Heart right ventricle (tissue), 16 donors: Measurements from ENCODE around the gene RPLP2. TPM values are rescaled to one million over a fixed set of nuclear protein-coding genes. Genes with fewer than 3 reads are reported as not detected.

Experiments
- ATAC-seq, 8 donors: fragments of 200-7000 bp; cut with Tn5 transposase; one replicate each; pipeline ENCODE4 v1.9.1; 2020; ENCODE audit warnings: mild to moderate bottlenecking in 8 of 8, moderate library complexity in 8 of 8, moderate number of reproducible peaks in 1 of 8
- DNase-seq, 2 donors: peaks; one replicate each; pipeline ENCODE4 v3.0.0-alpha.2; 2020
- H3K27ac ChIP-seq, 10 donors: fragments of 200-600 bp; sonication (generic) in 2 of 10; one replicate each; pipeline versions ENCODE4 v1.5.0 to v1.8.0; 2020 to 2022; ENCODE audit warnings: mild to moderate bottlenecking in 3 of 10
- H3K27me3 ChIP-seq, 7 donors: fragments of 200-600 bp; one replicate each; pipeline ENCODE4 v1.8.0; 2021 to 2022; ENCODE audit warnings: mild to moderate bottlenecking in 2 of 7
- H3K36me3 ChIP-seq, 9 donors: fragments of 200-600 bp; sonication (generic) in 1 of 9; one replicate each; pipeline versions ENCODE4 v1.5.0 to v1.8.0; 2020 to 2022; ENCODE audit warnings: mild to moderate bottlenecking in 2 of 9
- H3K4me1 ChIP-seq, 9 donors: fragments of 200-600 bp; sonication (generic) in 1 of 9; one replicate each; pipeline versions ENCODE4 v1.5.0 to v1.8.0; 2020 to 2022; ENCODE audit warnings: mild to moderate bottlenecking in 4 of 9
- H3K4me3 ChIP-seq, 10 donors: fragments of 200-600 bp; sonication (generic) in 2 of 10; one replicate each; pipeline versions ENCODE4 v1.5.0 to v1.8.0; 2020 to 2022; ENCODE audit warnings: mild to moderate bottlenecking in 7 of 10, moderate library complexity in 2 of 10
- H3K9me3 ChIP-seq, 11 donors: fragments of 200-600 bp in 10 of 11; sonication (generic) in 2 of 11; one replicate each; pipeline versions ENCODE4 v1.5.0 to v1.8.0; 2013 to 2022; ENCODE audit warnings: mild to moderate bottlenecking in 2 of 11, control low read depth in 1 of 11, moderate library complexity in 1 of 11
- CTCF ChIP-seq, 9 donors: fragments of 200-600 bp; sonication (generic) in 2 of 9; IDR thresholded peaks; one replicate each; pipeline versions ENCODE4 v1.5.0 to v1.8.0; 2021 to 2022; ENCODE audit warnings: antibody characterized with exemption in 9 of 9, mild to moderate bottlenecking in 5 of 9, moderate library complexity in 1 of 9
- WGBS, 2 donors: extraction: QIAGEN DNeasy Blood & Tissue Kit; methylation state at CpG; one replicate each; pipeline ENCODE4 v1.1.7; 2013; ENCODE audit warnings: inconsistent platforms in 1 of 2; 5-methylcytosine and 5-hydroxymethylcytosine counted together
- intact Hi-C, 10 donors: fragments of 100-400 bp; cut with DNase I; formaldehyde crosslinking; loops; one replicate each; pipeline versions ENCODE4 v1.11.1 to v1.14.2; 2022
- polyA plus RNA-seq, 2 donors: library from polyadenylated mRNA; stranded (reverse); fragments of 200-250 nt; gene quantifications; one replicate each; pipeline ENCODE4 v1.2.3, GENCODE V29; 2013
- total RNA-seq, 10 donors: library from RNA; stranded (reverse); fragmentation: NEBNext Ultra II Directional in 3 of 10; extraction: Animal tissue kit (Norgen Biotek cat#: 25700) in 3 of 10; gene quantifications; one replicate each; pipeline versions ENCODE4 v1.2.1 to v1.2.4, GENCODE V29; 2021 to 2023
- donor health status: Arrhythmogenic right ventricular cardiomyopathy.
- donor health status: ischemic (EF 13 %, LVEDD 7.1; RV severe dilation, severe dysfunction).
- donor health status: healthy with polysubstance abuse.
- donor health status: DM: no; HTN: yes; CAD: no.
- donor health status: DM: no; HTN: no; CAD: no.
- donor health status: ischemic (EF 25% LVEDD 6.9; RV normal size, moderate dysfunction).
- donor health status: ischemic (EF 25% LVEDD 5.7; RV mildly dilated, moderate dysfunction).
- donor health status: healthy.
- donor health status: DM: yes; HTN: yes; CAD: no.
- donor health status: Ischemic cardiomyopathy.
- donor health status: ischemic (EF 35%, LVEDD 5.7; RV mildly dilated, moderate dysfunction).
- donor health status: nonischemic (EF 11% LVEDD 7.7; RV severe dilation, severe dysfunction).
- donor health status: DM: yes; HTN: yes; CAD: no.
- donor health status: PGD.
- donor health status: ischemic (EF 29% LVEDD 5.4; RV normal size, mild dysfunction).
- donor health status: nonischemic (EF 23%, LVEDD 6.1; RV moderate dilation, normal function).

RPLP2 gene
- total and polyA plus RNA-seq, 12 donors: 765 to 1,699 (median 918) TPM

DNA sequence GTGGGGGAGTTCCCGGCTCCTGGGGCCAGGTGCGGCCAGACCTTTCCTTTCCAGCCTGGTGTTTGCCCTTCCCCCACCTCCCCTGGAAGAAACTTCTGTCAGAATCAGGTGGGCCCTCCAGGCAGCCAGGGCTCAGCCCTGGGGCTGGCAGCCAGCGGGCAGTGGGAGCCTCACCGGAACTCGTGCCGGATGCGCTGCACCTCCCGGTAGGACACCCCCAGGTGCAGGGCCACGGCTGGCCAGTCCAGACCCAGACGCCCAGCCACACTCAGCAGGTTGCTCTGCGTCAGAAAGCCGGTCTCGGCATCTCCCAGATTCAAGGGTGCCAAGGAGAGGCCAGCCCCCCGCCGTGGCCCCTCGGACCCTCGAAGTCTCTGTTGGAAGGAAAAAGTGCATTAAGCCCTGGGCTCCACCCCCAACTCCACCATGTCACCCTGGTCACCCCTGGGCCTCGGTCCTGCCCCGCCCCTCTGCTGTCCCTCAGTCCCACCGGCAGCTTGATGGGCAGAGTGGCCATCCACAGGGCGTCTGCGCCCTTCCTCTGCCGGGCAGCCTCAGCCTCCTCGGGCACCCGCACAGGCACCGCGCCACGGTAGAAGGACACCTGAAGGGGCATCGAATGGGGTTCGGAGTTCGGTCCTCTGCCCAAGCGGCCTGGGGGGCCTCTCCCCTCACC lies 10.0 kb upstream of the RPLP2 start:
- intact Hi-C loops: no loop called here
- Histone ChIP-seq H3K4me3 (no peak overlapping the region), H3K27ac (no peak overlapping the region), H3K36me3 (peaks cover 0 to 42% (median 5%) of the 10 kb centered on the region in 9 donors), H3K9me3 (no peaks in the 10 kb centered on the region), H3K4me1 (peaks cover 24 to 53% (median 42%) of the 10 kb centered on the region in 9 donors), H3K27me3 (no peaks in the 10 kb centered on the region)
- DNase-seq (peak in 1 of 2 donors; percentile 13), ATAC-seq (no peak)
- no peak for TF ChIP-seq CTCF (IDR thresholded peaks at IDR 0.05)
- 94% methylated on average over 26 to 32 of the region's 32 CpGs for WGBS, 2 donors

DNA sequence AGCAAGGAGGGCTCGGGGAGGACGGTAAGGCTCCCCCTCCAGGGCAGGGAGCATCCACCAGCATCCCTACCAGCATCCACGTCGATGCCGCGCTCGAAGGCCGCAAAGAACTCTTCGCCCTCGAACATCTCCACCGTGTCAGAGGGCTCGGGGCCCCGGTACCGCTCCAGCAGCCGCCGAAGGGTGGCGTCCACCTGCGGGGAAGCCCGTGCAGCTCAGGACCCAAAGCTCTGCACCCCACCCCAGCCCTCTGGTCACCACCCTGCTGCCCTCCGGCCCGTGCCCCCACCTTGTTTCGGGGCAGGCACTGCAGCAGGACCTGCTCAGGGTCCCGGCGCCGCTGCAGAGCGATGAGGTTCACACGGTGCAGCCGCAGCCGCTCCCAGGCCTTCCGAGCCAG lies 9.3 kb upstream of the RPLP2 start:
- H3K4me3 ChIP-seq: no peak overlapping the region
- WGBS, 2 donors: 92 to 94% methylated on average over 26 to 30 of the region's 30 CpGs
- intact Hi-C loops: no loop called here
- peaks cover 0 to 42% (median 5%) of the 10 kb centered on the region in 9 donors for H3K36me3 ChIP-seq
- TF ChIP-seq CTCF (IDR thresholded peaks at IDR 0.05): no peak
- peak in 1 of 2 donors; percentile 14 for DNase-seq
- H3K27me3 ChIP-seq: no peaks in the 10 kb centered on the region
- H3K27ac ChIP-seq: no peak overlapping the region
- H3K9me3 ChIP-seq: no peaks in the 10 kb centered on the region
- ATAC-seq: no peak
- H3K4me1 ChIP-seq: peaks cover 26 to 51% (median 42%) of the 10 kb centered on the region in 9 donors

DNA sequence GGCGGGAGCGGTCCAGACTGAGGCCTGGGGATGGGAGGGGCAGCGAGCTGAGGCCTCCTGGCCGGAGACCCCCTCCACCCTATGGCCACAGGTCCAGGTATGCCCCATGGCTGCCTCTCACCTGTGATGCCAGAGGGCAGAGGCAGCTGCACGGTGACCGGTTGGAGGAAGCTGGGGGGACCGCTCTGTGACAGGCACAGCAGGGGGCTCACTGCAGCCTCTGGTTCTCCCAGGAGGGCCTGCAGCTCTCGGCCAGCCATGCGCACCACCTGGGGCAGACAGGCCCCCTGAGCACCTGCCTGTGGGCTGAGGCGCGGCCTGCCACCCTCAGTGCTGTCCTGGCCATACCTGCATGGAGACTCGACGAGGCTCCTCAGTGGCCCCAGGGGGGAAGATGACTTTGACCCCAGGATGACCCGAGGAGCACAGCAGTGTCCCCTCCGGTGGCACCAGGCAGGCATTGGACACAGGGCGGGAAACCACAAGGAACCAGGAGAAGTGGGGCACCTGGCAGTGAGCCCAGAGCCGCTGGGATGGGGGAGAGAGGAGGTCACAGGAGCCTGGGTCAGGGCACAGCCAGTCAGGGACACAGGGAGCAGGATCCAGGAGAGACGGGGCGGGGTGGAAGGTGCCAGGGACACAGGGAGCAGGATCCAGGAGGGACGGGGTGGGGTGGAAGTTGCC lies 8.5 kb upstream of the RPLP2 start:
- H3K4me1 ChIP-seq: peaks cover 18 to 49% (median 39%) of the 10 kb centered on the region in 9 donors
- intact Hi-C loops: loop anchor here in 1 of 10 donors (1.0 kb wide), 1 partner anchor 33 kb away; no protein-coding TSS in a partner anchor

More for the DNA sequence above, 8.5 kb upstream of the RPLP2 start:
- H3K4me3 ChIP-seq: no peak overlapping the region
- WGBS, 2 donors: 90 to 94% methylated on average over 19 to 20 of the region's 20 CpGs
- H3K27ac ChIP-seq: no peak overlapping the region
- DNase-seq (peak in 1 of 2 donors; percentile 19), ATAC-seq (no peak)
- no peaks in the 10 kb centered on the region for H3K27me3 ChIP-seq
- H3K9me3 ChIP-seq: no peaks in the 10 kb centered on the region
- H3K36me3 ChIP-seq: peaks cover 0 to 42% (median 5%) of the 10 kb centered on the region in 9 donors
- TF ChIP-seq CTCF (IDR thresholded peaks at IDR 0.05): no peak
